ENCODE measurements around the gene PALM3. TPM values are rescaled to one million over a fixed set of nuclear protein-coding genes. Genes with fewer than 3 reads are reported as not detected.
"Not testable (repeated sequence)": the region's sequence is repeated elsewhere in the genome, so short reads cannot be mapped to it uniquely, and the experiment has no call there.

The PALM3 gene
- total RNA-seq, 1 donor from 2014 or later: 6.7 TPM

DNA sequence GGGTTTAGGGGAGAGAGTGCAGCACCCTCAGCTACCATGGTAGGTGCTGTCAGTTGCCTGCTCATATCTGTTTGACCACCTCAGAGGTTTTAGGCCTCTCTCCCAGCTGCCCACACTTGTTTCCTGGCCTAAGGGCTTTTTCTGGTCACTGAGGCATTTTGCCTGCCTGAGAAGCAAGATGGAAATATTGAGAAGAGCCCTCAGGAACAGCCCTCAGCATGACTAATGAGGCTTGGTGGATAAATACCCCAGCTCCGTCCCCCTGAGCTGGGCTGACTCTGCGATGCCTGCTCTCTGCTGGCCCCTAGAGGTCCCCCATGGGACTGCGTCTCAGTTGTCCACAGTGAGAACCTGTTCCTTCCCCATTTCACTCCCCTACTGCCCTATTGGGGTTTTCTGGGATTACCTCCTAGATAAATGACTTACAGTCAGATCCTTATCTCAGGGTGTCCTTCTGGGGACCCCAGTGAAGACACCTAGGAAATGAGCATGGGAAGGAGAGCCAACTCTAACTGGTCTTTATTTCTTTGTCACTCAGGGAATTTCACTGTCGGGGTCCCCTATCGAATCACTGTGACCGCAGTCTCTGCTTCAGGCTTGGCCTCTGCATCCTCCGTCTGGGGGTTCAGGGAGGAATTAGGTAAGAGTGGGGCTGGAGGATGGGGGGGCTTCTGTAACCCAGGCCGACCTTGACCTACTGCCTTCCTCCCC lies 13.3 kb downstream of the PALM3 start:
- DNase-seq: peak; percentile 78
- TF ChIP-seq CTCF (IDR thresholded peaks at IDR 0.05; ENCODE audit: partially characterized antibody, unreplicated experiment): peak; percentile 82
- Mint-ChIP-seq H3K27ac (ENCODE audit: unreplicated experiment) (no peak overlapping the region), H3K4me3 (ENCODE audit: unreplicated experiment) (no peak overlapping the region), H3K9me3 (ENCODE audit: unreplicated experiment) (peaks cover 2% of the 10 kb centered on the region), H3K36me3 (ENCODE audit: unreplicated experiment) (no peaks in the 10 kb centered on the region), H3K27me3 (ENCODE audit: unreplicated experiment) (no peaks in the 10 kb centered on the region), H3K4me1 (ENCODE audit: low read depth, unreplicated experiment) (no peaks in the 10 kb centered on the region)

DNA sequence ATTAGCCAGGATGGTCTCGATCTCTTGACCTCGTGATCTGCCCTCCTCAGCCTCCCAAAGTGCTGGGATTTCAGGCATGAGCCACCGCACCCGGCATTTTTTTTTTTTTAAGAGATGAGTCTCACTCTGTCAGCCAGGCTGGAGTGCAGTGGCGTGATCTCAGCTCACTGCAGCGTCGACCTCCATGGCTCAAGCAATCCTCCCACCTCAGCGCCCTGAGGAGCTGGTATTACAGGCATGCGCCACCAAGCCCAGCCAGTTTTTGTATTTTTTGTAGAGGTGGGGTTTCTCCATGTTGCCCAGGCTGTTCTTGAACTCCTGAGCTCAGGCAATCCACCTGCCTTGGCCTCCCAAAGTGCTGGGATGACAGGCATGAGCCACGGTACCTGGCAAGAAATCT lies 14.0 kb downstream of the PALM3 start:
- H3K4me3 Mint-ChIP-seq (ENCODE audit: unreplicated experiment); H3K4me1 Mint-ChIP-seq (ENCODE audit: low read depth, unreplicated experiment): not testable (repeated sequence)

GRCh38 chr19:14042659-14043608 lies 18.9 kb downstream of the PALM3 start:
- H3K4me1 Mint-ChIP-seq (ENCODE audit: low read depth, unreplicated experiment); H3K27me3 Mint-ChIP-seq (ENCODE audit: unreplicated experiment); H3K36me3 Mint-ChIP-seq (ENCODE audit: unreplicated experiment); H3K9me3 Mint-ChIP-seq (ENCODE audit: unreplicated experiment); H3K4me3 Mint-ChIP-seq (ENCODE audit: unreplicated experiment); H3K27ac Mint-ChIP-seq (ENCODE audit: unreplicated experiment): not testable (repeated sequence)
- peak; percentile 46 for DNase-seq
- peak; percentile 61 for TF ChIP-seq CTCF (IDR thresholded peaks at IDR 0.05; ENCODE audit: partially characterized antibody, unreplicated experiment)

More for the DNA sequence above, 14.0 kb downstream of the PALM3 start:
- not testable (repeated sequence) for DNase-seq; H3K36me3 Mint-ChIP-seq (ENCODE audit: unreplicated experiment); H3K27me3 Mint-ChIP-seq (ENCODE audit: unreplicated experiment); H3K27ac Mint-ChIP-seq (ENCODE audit: unreplicated experiment); H3K9me3 Mint-ChIP-seq (ENCODE audit: unreplicated experiment)

DNA sequence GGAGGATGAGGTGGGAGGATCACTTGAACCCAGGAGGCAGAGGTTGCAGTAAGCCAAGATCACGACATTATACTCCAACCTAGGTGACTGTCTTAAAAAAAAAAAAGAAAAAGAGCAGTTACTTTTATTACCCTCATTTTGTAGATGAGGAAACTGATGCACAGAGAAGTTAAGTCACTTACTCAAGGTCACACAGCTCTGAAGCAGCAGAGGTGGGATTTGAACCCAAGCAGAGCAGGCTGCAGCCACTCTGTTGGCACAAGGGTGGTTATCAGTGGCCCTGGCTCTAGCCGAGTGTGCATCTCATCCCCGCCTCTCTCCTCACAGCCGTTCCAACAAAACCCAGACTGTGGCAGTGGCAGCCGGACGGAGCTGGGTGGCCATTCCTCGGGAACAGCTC lies 22.7 kb downstream of the PALM3 start:
- no peak for DNase-seq
- Mint-ChIP-seq H3K4me1 (ENCODE audit: low read depth, unreplicated experiment) (no peaks in the 10 kb centered on the region), H3K9me3 (ENCODE audit: unreplicated experiment) (no peaks in the 10 kb centered on the region), H3K36me3 (ENCODE audit: unreplicated experiment) (no peaks in the 10 kb centered on the region), H3K4me3 (ENCODE audit: unreplicated experiment) (no peak overlapping the region), H3K27ac (ENCODE audit: unreplicated experiment) (no peak overlapping the region), H3K27me3 (ENCODE audit: unreplicated experiment) (peaks cover 6% of the 10 kb centered on the region)
- no peak for TF ChIP-seq CTCF (IDR thresholded peaks at IDR 0.05; ENCODE audit: partially characterized antibody, unreplicated experiment)

- Mint-ChIP-seq H3K4me1 (ENCODE audit: low read depth, unreplicated experiment) (no peaks in the 10 kb centered on the region), H3K27me3 (ENCODE audit: unreplicated experiment) (peaks cover 10% of the 10 kb centered on the region), H3K36me3 (ENCODE audit: unreplicated experiment) (no peaks in the 10 kb centered on the region), H3K4me3 (ENCODE audit: unreplicated experiment) (no peak overlapping the region), H3K9me3 (ENCODE audit: unreplicated experiment) (peaks cover 2% of the 10 kb centered on the region), H3K27ac (ENCODE audit: unreplicated experiment) (no peak overlapping the region)
- no peak for DNase-seq
- no peak for TF ChIP-seq CTCF (IDR thresholded peaks at IDR 0.05; ENCODE audit: partially characterized antibody, unreplicated experiment)
Observed at GRCh38 chr19:14035706-14036105, 26.2 kb downstream of the PALM3 start.
